ENCODE results near the gene GUCA2A. TPM values are rescaled to one million over a fixed set of nuclear protein-coding genes. Genes with fewer than 3 reads are reported as not detected.

Gene GUCA2A
- total RNA-seq, 1 donor from 2014 or later = not detected

- TF ChIP-seq CTCF (conservative IDR thresholded peaks at IDR 0.05; ENCODE audit: low read depth, low read length) = no peak
- H3K4me3 ChIP-seq (ENCODE audit: low read depth, low read length) = no peak overlapping the region
- no peak for DNase-seq (ENCODE audit: low read depth)
Observed at GRCh38 chr1:42171679-42172266, 7.2 kb upstream of the GUCA2A start.

- TF ChIP-seq CTCF (conservative IDR thresholded peaks at IDR 0.05; ENCODE audit: low read depth, low read length) = no peak
- DNase-seq (ENCODE audit: low read depth) = no peak
- no peak overlapping the region for H3K4me3 ChIP-seq (ENCODE audit: low read depth, low read length)
Observed at GRCh38 chr1:42170779-42171621, 6.5 kb upstream of the GUCA2A start.

- H3K4me3 ChIP-seq (ENCODE audit: low read depth, low read length) = no peak overlapping the region
- no peak for TF ChIP-seq CTCF (conservative IDR thresholded peaks at IDR 0.05; ENCODE audit: low read depth, low read length)
- no peak for DNase-seq (ENCODE audit: low read depth)
Observed at GRCh38 chr1:42168763-42169162, 4.2 kb upstream of the GUCA2A start.

GRCh38 chr1:42168391-42168670 lies 3.8 kb upstream of the GUCA2A start:
- H3K4me3 ChIP-seq (ENCODE audit: low read depth, low read length) = no peak overlapping the region
- DNase-seq (ENCODE audit: low read depth) = no peak
- TF ChIP-seq CTCF (conservative IDR thresholded peaks at IDR 0.05; ENCODE audit: low read depth, low read length) = no peak

- DNase-seq (ENCODE audit: low read depth) = no peak
- no peak overlapping the region for H3K4me3 ChIP-seq (ENCODE audit: low read depth, low read length)
- TF ChIP-seq CTCF (conservative IDR thresholded peaks at IDR 0.05; ENCODE audit: low read depth, low read length) = no peak
Observed at GRCh38 chr1:42167611-42168390, 3.3 kb upstream of the GUCA2A start.

GRCh38 chr1:42165511-42166210 lies 1.1 kb upstream of the GUCA2A start:
- DNase-seq (ENCODE audit: low read depth) = no peak
- no peak for TF ChIP-seq CTCF (conservative IDR thresholded peaks at IDR 0.05; ENCODE audit: low read depth, low read length)

More at GRCh38 chr1:42165511-42166210, 1.1 kb upstream of the GUCA2A start:
- H3K4me3 ChIP-seq (ENCODE audit: low read depth, low read length) = no peak overlapping the region
